ENCODE measurements around the gene PTPRT. TPM values are rescaled to one million over a fixed set of nuclear protein-coding genes. Genes with fewer than 3 reads are reported as not detected.

The PTPRT gene
- polyA plus RNA-seq, 2 of the 4 experiments (the other 2 are of a cell fraction), result not detected

GRCh38 chr20:43138061-43138770 lies 51.5 kb downstream of the PTPRT start:
- DNase-seq (ENCODE audit: low read depth in 1 of 2, low spot score in 1 of 2) (no peak), ATAC-seq (no peak), FAIRE-seq (no peak)
- ChIA-PET POLR2A (no interaction called here), CTCF (no interaction called here)
- H3K27ac ChIP-seq, result no peak overlapping the region
- H3K4me2 ChIP-seq, result no peak overlapping the region
- 23% methylated on average over 11 of the region's 17 CpGs for WGBS (ENCODE audit: missing lambda C conversion rate)
- H3K4me1 ChIP-seq, result no peaks in the 10 kb centered on the region
- no peak overlapping the region for H3K4me3 ChIP-seq
- no peaks in the 10 kb centered on the region for H3K9me3 ChIP-seq
- no peak for TF ChIP-seq ESRRA (IDR thresholded peaks at IDR 0.05; ENCODE audit: borderline replicate concordance, low read length)
- no peak for TF ChIP-seq KDM1A (IDR thresholded peaks at IDR 0.05; ENCODE audit: low read depth)
- no peak for TF ChIP-seq MAFK (IDR thresholded peaks at IDR 0.05; ENCODE audit: partially characterized antibody)
- no peak for TF ChIP-seq RARB (CRISPR knock-in tag; IDR thresholded peaks at IDR 0.05)
- TF ChIP-seq, protein P1, sequence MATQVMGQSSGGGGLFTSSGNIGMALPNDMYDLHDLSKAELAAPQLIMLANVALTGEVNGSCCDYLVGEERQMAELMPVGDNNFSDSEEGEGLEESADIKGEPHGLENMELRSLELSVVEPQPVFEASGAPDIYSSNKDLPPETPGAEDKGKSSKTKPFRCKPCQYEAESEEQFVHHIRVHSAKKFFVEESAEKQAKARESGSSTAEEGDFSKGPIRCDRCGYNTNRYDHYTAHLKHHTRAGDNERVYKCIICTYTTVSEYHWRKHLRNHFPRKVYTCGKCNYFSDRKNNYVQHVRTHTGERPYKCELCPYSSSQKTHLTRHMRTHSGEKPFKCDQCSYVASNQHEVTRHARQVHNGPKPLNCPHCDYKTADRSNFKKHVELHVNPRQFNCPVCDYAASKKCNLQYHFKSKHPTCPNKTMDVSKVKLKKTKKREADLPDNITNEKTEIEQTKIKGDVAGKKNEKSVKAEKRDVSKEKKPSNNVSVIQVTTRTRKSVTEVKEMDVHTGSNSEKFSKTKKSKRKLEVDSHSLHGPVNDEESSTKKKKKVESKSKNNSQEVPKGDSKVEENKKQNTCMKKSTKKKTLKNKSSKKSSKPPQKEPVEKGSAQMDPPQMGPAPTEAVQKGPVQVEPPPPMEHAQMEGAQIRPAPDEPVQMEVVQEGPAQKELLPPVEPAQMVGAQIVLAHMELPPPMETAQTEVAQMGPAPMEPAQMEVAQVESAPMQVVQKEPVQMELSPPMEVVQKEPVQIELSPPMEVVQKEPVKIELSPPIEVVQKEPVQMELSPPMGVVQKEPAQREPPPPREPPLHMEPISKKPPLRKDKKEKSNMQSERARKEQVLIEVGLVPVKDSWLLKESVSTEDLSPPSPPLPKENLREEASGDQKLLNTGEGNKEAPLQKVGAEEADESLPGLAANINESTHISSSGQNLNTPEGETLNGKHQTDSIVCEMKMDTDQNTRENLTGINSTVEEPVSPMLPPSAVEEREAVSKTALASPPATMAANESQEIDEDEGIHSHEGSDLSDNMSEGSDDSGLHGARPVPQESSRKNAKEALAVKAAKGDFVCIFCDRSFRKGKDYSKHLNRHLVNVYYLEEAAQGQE (IDR thresholded peaks at IDR 0.05), result no peak

GRCh38 chr20:43137160-43137559 lies 52.5 kb downstream of the PTPRT start:
- WGBS (ENCODE audit: missing lambda C conversion rate), result 24% methylated on average over 1 of the region's 1 CpG
- no peak overlapping the region for H3K4me2 ChIP-seq
- no peaks in the 10 kb centered on the region for H3K4me1 ChIP-seq
- no peak overlapping the region for H3K27ac ChIP-seq
- CTCF ChIA-PET, result no interaction called here
- ATAC-seq (no peak), DNase-seq (ENCODE audit: low read depth in 1 of 2, low spot score in 1 of 2) (no peak), FAIRE-seq (no peak)
- H3K9me3 ChIP-seq, result no peaks in the 10 kb centered on the region
- no peak for TF ChIP-seq EHMT2 (IDR thresholded peaks at IDR 0.05; ENCODE audit: low read depth)
- no peak for TF ChIP-seq MAZ (IDR thresholded peaks at IDR 0.05; ENCODE audit: borderline replicate concordance, low read depth, low read length)
- no peak for TF ChIP-seq NFE2L2 (conservative IDR thresholded peaks at IDR 0.05; ENCODE audit: low read length)
- TF ChIP-seq KDM5A (IDR thresholded peaks at IDR 0.05), result no peak
- no peak for TF ChIP-seq GATA3 (IDR thresholded peaks at IDR 0.05; ENCODE audit: borderline replicate concordance)
- TF ChIP-seq HOXA7 (CRISPR knock-in tag; IDR thresholded peaks at IDR 0.05), result no peak
- no peak overlapping the region for H3K4me3 ChIP-seq
- POLR2A ChIA-PET, result no interaction called here

DNA sequence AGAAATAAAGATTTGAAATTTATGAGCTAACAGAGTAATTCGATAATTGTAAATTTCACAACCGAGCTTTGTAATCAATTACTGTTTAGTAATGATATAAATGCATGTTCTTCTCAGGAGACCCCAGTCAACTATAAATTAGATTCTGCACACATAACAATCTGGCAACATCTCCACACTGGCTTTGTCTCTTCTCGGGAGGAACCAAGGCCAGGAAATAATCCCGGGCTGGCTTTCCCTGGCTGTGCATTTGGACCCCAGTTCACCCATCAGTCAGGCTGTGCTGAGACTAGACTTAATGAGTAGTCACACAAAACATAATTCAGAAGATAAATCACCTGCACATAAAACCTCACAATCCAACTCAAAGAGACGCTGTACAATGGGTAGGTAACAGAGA lies 65.5 kb downstream of the PTPRT start:
- ChIA-PET POLR2A (no interaction called here), CTCF (interaction anchor here (0.6 kb wide), 1 partner anchor 521 kb away, joined by 3 read pairs; no protein-coding TSS in a partner anchor)
- no peak for DNase-seq (ENCODE audit: low read depth in 1 of 2, low spot score in 1 of 2)
- Histone ChIP-seq H3K4me2 (no peak overlapping the region), H3K4me3 (no peak overlapping the region), H3K4me1 (no peaks in the 10 kb centered on the region), H3K27ac (no peak overlapping the region), H3K9me3 (no peaks in the 10 kb centered on the region)
- no peak for FAIRE-seq
- under 1% methylated on average over 5 of the region's 5 CpGs for WGBS (ENCODE audit: missing lambda C conversion rate)
- TF ChIP-seq HDAC2 (IDR thresholded peaks at IDR 0.05), result no peak
- no peak for TF ChIP-seq EHF (CRISPR knock-in tag; IDR thresholded peaks at IDR 0.05)
- no peak for TF ChIP-seq EP300 (IDR thresholded peaks at IDR 0.05)
- TF ChIP-seq, protein P2, sequence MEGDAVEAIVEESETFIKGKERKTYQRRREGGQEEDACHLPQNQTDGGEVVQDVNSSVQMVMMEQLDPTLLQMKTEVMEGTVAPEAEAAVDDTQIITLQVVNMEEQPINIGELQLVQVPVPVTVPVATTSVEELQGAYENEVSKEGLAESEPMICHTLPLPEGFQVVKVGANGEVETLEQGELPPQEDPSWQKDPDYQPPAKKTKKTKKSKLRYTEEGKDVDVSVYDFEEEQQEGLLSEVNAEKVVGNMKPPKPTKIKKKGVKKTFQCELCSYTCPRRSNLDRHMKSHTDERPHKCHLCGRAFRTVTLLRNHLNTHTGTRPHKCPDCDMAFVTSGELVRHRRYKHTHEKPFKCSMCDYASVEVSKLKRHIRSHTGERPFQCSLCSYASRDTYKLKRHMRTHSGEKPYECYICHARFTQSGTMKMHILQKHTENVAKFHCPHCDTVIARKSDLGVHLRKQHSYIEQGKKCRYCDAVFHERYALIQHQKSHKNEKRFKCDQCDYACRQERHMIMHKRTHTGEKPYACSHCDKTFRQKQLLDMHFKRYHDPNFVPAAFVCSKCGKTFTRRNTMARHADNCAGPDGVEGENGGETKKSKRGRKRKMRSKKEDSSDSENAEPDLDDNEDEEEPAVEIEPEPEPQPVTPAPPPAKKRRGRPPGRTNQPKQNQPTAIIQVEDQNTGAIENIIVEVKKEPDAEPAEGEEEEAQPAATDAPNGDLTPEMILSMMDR (IDR thresholded peaks at IDR 0.05), result no peak
- no peak for TF ChIP-seq POLR2AphosphoS2 (conservative IDR thresholded peaks at IDR 0.05; ENCODE audit: low read length)
- TF ChIP-seq, protein P3, sequence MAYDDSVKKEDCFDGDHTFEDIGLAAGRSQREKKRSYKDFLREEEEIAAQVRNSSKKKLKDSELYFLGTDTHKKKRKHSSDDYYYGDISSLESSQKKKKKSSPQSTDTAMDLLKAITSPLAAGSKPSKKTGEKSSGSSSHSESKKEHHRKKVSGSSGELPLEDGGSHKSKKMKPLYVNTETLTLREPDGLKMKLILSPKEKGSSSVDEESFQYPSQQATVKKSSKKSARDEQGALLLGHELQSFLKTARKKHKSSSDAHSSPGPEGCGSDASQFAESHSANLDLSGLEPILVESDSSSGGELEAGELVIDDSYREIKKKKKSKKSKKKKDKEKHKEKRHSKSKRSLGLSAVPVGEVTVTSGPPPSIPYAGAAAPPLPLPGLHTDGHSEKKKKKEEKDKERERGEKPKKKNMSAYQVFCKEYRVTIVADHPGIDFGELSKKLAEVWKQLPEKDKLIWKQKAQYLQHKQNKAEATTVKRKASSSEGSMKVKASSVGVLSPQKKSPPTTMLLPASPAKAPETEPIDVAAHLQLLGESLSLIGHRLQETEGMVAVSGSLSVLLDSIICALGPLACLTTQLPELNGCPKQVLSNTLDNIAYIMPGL (CRISPR knock-in tag; IDR thresholded peaks at IDR 0.05; ENCODE audit: borderline replicate concordance), result no peak
- TF ChIP-seq, protein P4, sequence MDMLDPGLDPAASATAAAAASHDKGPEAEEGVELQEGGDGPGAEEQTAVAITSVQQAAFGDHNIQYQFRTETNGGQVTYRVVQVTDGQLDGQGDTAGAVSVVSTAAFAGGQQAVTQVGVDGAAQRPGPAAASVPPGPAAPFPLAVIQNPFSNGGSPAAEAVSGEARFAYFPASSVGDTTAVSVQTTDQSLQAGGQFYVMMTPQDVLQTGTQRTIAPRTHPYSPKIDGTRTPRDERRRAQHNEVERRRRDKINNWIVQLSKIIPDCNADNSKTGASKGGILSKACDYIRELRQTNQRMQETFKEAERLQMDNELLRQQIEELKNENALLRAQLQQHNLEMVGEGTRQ (IDR thresholded peaks at IDR 0.05), result no peak
- TF ChIP-seq FOSB (CRISPR knock-in tag; IDR thresholded peaks at IDR 0.05), result no peak
- TF ChIP-seq KDM5A (IDR thresholded peaks at IDR 0.05), result no peak
- TF ChIP-seq JUN (IDR thresholded peaks at IDR 0.05), result no peak
- TF ChIP-seq ATOH8 (CRISPR knock-in tag; IDR thresholded peaks at IDR 0.05; ENCODE audit: low read depth), result no peak
- TF ChIP-seq HOXA7 (CRISPR knock-in tag; IDR thresholded peaks at IDR 0.05), result no peak
- TF ChIP-seq CHD2 (IDR thresholded peaks at IDR 0.05; ENCODE audit: low read length, partially characterized antibody), result no peak
- TF ChIP-seq RFX5 (IDR thresholded peaks at IDR 0.05), result no peak
- no peak for ATAC-seq

Measured in A549 (cell line).